Prostate gland (tissue), 2 donors: ENCODE data around the gene ADGRG6. TPM values are rescaled to one million over a fixed set of nuclear protein-coding genes. Genes with fewer than 3 reads are reported as not detected.
A peak's percentile ranks its signal among the peaks of the same experiment; 100 is the strongest.

Source experiments
- DNase-seq: peaks from one replicate; pipeline ENCODE4 v3.0.0-alpha.2; 2019; ENCODE audit warnings: low spot score
- H3K27ac ChIP-seq, 2 donors: fragments of 200-600 bp; sonication (generic); 2 replicates each; pipeline ENCODE4 v1.5.1; 2017 to 2019
- H3K27me3 ChIP-seq: fragments of 200-600 bp; sonication (generic); replicated peaks from 2 replicates; pipeline ENCODE4 v1.5.1; 2019; ENCODE audit not compliant: insufficient read depth
- H3K36me3 ChIP-seq, 2 donors: fragments of 200-600 bp; sonication (generic); 1 replicate in 1 of 2; 2 replicates in 1 of 2; pipeline versions ENCODE4 v1.5.1 to v1.8.1; 2017 to 2019
- H3K4me1 ChIP-seq: fragments of 200-600 bp; sonication (generic); replicated peaks from 2 replicates; pipeline ENCODE4 v1.5.1; 2019
- H3K4me3 ChIP-seq, 2 donors: fragments of 200-600 bp; sonication (generic); 2 replicates each; pipeline ENCODE4 v1.5.1; 2017 to 2019
- H3K9me3 ChIP-seq: fragments of 200-600 bp; sonication (generic); 2 replicates; pipeline ENCODE4 v1.5.1; 2017
- CTCF ChIP-seq, 4 experiments: fragments of 200-600 bp in 2 of 4; fragments of 450-650 bp in 2 of 4; sonication (generic) in 2 of 4; IDR thresholded peaks; 1 replicate in 3 of 4; 2 replicates in 1 of 4; pipeline ENCODE4 v1.5.1; 2016 to 2019; ENCODE audit warnings: antibody characterized with exemption in 4 of 4, mild to moderate bottlenecking in 2 of 4, moderate library complexity in 2 of 4
- POLR2A ChIP-seq: fragments of 450-650 bp; IDR thresholded peaks from one replicate; pipeline ENCODE4 v1.6.1; 2016; ENCODE audit warnings: antibody characterized with exemption, mild to moderate bottlenecking
- POLR2AphosphoS5 ChIP-seq: sonication (generic); formaldehyde crosslinking; IDR thresholded peaks from one replicate; pipeline ENCODE4 v1.6.1; 2017; ENCODE audit warnings: antibody characterized with exemption
- WGBS: methylation state at CpG from one replicate; pipeline ENCODE4 v1.1.5; 2018; 5-methylcytosine and 5-hydroxymethylcytosine counted together
- intact Hi-C: fragments of 100-400 bp; cut with DNase I; formaldehyde crosslinking; loops from one replicate; pipeline ENCODE4 v1.14.2; 2022
- total RNA-seq, 2 donors: library from RNA; depleted of rRNA; stranded (reverse); fragments of >200 nt; gene quantifications; one replicate each; pipeline ENCODE4 v1.1.0, GENCODE V29; 2016

Gene ADGRG6
- total RNA-seq, 2 donors from 2014 or later: 13.5 to 18.0 TPM

GRCh38 chr6:142372348-142372747 lies 70.5 kb downstream of the ADGRG6 start:
- no peaks in the 10 kb centered on the region for H3K9me3 ChIP-seq
- no peak overlapping the region for H3K4me3 ChIP-seq
- 61% methylated on average over 2 of the region's 2 CpGs for WGBS
- H3K36me3 ChIP-seq: no peaks in the 10 kb centered on the region
- intact Hi-C loops: no loop called here
- H3K27me3 ChIP-seq: no peaks in the 10 kb centered on the region
- TF ChIP-seq CTCF (IDR thresholded peaks at IDR 0.05) (no peak), POLR2AphosphoS5 (no peak), POLR2A (no peak)
- no peak overlapping the region for H3K27ac ChIP-seq
- no peaks in the 10 kb centered on the region for H3K4me1 ChIP-seq
- no peak for DNase-seq

- Histone ChIP-seq H3K27ac (no peak overlapping the region), H3K9me3 (no peaks in the 10 kb centered on the region), H3K27me3 (no peaks in the 10 kb centered on the region), H3K36me3 (no peaks in the 10 kb centered on the region), H3K4me3 (no peak overlapping the region), H3K4me1 (no peaks in the 10 kb centered on the region)
- TF ChIP-seq POLR2A (no peak), CTCF (IDR thresholded peaks at IDR 0.05) (no peak), POLR2AphosphoS5 (no peak)
- intact Hi-C loops: no loop called here
- no peak for DNase-seq
- WGBS: 82% methylated on average over 2 of the region's 2 CpGs
Observed at GRCh38 chr6:142373268-142374090, 71.7 kb downstream of the ADGRG6 start.

GRCh38 chr6:142374091-142374770 lies 72.4 kb downstream of the ADGRG6 start:
- no peaks in the 10 kb centered on the region for H3K27me3 ChIP-seq
- H3K9me3 ChIP-seq: no peaks in the 10 kb centered on the region
- 78% methylated on average over 4 of the region's 4 CpGs for WGBS
- no peak for TF ChIP-seq CTCF (IDR thresholded peaks at IDR 0.05)
- no peaks in the 10 kb centered on the region for H3K4me1 ChIP-seq
- H3K36me3 ChIP-seq: no peaks in the 10 kb centered on the region
- H3K27ac ChIP-seq: no peak overlapping the region
- no peak overlapping the region for H3K4me3 ChIP-seq
- intact Hi-C loops: no loop called here
- DNase-seq: no peak

- Histone ChIP-seq H3K27me3 (no peaks in the 10 kb centered on the region), H3K9me3 (no peaks in the 10 kb centered on the region), H3K4me1 (no peaks in the 10 kb centered on the region), H3K27ac (no peak overlapping the region), H3K4me3 (no peak overlapping the region), H3K36me3 (no peaks in the 10 kb centered on the region)
- 23% methylated on average over 4 of the region's 4 CpGs for WGBS
- DNase-seq: no peak
- TF ChIP-seq POLR2AphosphoS5: peak; percentile 51
- TF ChIP-seq POLR2A: no peak
- TF ChIP-seq CTCF (IDR thresholded peaks at IDR 0.05): no peak
- intact Hi-C loops: no loop called here
Observed at GRCh38 chr6:142374965-142375733, 73.3 kb downstream of the ADGRG6 start.
